GM21576 (cell line): ENCODE results near the gene SPANXB1.
"Not testable (repeated sequence)": the region's sequence is repeated elsewhere in the genome, so short reads cannot be mapped to it uniquely, and the experiment has no call there.

ENCODE experiments used
- ATAC-seq: cut with Tn5 transposase; IDR thresholded peaks from one replicate; pipeline ENCODE4 v1.9.1; 2021; ENCODE audit warnings: mild to moderate bottlenecking, moderate library complexity; ENCODE audit not compliant: unreplicated experiment

SPANXB1 gene, protein sequence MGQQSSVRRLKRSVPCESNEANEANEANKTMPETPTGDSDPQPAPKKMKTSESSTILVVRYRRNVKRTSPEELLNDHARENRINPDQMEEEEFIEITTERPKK

DNA sequence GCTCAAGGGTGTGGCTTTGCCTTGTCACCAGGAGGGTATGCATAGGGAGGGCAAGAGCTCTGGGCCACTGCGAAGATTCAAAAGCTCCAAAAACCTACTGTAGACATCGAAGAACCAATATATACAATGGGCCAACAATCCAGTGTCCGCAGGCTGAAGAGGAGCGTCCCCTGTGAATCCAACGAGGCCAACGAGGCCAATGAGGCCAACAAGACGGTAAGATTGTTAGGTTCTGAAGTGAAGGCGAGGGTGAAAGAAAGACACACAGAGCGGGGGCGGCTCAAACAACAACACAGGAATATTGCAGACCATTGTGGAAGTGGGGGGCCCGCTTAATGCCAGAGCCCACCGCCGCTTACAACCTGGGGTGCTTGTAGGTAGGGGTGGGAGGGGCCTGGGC, at the start of gene SPANXB1:
TSS of gene SPANXB1 (plus strand) at position 27 of the 400 bp plus-strand sequence. CDS start at position 127, 100 bp downstream.
- not testable (repeated sequence) for ATAC-seq

DNA sequence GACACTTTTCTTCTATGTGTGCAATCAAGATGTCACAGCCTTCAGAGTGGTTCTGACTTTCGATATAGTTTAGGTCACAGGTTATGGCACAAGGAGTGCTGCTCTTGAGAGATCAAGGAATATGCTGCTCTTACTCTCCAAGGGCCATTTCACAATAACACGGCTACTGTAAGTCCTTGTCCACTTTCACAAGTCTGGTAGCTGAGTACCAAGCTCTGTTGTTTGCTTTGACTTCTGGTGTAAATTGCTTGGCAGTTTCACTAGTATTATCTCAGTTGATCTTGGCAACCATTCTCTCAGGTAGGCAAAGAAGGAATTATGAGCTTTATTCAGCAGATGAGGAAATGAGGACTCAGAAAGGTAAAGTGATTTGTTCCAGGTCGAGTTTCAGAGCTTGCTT, 35.4 kb upstream of the SPANXB1 start:
- no peak for ATAC-seq

DNA sequence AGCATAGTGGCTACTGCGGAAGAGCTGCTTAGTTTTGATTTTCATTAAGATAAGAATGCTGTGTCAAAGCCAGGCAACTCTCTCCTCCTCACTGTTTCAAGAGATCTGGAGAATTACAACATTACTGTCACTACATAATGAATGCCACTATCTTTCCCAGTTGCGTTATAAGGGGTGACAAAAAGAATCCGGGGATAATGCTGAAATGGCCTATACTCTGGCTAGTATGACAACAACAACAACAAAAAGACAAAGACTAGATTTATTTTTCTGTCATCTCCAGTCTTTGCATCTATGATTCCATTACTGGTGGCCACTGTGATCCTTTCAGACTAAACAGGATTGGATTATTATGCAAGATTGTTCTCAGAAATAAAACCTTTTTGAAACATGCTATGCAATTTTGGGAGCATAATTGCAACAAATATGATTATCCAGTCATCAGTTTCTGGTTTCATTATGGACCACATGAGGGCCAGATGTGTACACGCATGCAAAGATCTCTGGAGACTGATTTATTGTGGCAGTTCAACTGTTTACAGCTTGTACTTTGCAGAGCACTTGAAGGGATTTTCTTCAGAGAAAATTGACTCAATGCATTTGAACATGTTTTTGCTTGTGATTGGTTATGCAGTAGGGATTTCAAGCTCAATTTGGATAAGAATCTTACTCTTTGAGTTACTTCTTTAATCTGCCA, 31.1 kb upstream of the SPANXB1 start:
- no peak for ATAC-seq

DNA sequence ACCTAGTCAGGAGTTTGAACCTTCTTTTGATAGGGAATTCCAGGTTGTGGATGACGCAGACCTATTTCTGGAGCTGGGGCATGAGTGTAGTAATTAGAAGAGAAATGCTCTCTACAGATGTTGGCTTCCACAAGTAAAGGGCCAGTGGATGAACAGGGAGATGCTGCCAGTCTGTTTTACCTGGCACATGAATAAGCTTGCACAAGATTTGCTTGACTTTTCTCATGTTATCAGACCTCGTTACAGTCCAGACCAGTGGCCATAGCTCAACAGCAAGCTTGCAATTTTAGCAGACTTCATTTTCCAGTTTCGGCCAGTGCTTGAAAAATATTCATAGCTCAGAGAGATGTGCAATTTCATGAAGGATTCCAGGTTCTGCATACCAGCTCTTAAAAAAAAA, 26.9 kb upstream of the SPANXB1 start:
- ATAC-seq: no peak

DNA sequence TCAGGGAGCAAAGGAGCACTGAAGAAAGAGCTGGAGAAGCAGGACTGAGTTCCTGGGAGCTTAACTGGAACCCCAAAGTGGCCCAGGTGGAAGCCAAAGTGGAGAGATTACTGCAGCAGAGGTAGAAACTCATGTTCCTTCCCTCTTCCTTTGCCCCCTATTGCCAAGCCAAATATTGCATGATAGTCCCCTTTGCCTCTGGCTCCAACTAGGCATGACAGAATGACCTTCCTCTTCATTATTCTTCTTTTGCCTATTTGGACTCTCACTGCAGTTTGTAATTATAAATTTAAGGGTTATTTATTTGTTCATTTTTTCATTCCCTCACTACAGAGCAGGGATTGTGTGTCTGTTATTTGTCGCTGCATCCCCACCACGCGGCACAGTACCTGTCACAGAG, 22.1 kb upstream of the SPANXB1 start:
- ATAC-seq: no peak

DNA sequence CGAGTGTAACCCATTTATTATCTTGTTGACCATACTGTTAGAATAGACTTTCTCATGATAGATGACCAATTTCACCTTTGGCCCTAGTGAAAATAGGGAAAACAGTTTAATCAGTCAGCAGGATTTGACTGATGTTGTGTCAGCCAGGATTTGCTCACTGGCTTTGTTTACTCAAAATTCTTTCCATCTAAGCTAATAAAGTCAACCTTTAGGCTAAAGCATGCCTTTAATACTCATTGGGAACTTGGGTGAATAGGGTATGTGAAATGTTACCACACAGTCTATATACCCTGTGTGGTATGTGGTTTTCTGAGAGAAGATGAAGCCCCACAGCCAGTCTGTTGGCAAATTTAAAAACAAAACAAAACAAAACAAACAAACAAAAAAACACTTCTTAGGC, 18.7 kb upstream of the SPANXB1 start:
- ATAC-seq: no peak

DNA sequence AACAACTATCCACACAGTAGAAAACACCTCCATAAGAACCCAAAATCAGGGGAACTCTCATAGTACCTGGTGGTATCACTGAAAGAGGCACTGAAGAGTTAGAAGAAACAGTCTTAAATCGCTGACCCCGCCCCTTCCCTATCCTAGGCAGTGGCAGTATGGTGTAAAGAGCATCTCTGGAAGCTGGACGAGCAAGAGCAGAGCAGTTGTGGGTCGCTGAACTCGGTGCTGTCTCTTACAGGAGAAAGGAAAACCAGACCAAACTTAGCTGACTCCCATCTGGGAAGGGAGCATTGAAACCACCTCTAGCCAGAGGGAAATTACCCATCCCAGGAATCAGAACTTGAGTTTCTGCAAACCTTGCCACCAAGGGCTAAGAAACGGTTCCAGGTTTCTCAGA, 2.8 kb downstream of the SPANXB1 start:
- not testable (repeated sequence) for ATAC-seq

DNA sequence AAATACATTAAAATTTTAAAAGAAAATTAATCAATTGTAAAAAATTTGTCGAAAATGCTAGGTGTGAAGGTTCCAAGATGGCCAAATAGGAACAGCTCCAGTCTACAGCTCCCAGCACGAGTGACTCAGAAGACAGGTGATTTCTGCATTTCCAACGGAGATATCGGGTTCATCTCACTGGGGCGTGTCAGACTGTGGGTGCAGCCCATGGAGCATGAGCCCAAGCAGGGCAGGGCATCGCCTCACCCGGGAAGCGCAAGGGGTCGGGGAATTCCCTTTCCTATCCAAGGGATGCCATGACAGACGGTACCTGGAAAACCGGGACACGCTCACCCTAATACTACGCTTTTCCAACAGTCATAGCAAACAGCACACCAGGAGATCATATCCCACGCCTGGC, 41.9 kb downstream of the SPANXB1 start:
- ATAC-seq: not testable (repeated sequence)

DNA sequence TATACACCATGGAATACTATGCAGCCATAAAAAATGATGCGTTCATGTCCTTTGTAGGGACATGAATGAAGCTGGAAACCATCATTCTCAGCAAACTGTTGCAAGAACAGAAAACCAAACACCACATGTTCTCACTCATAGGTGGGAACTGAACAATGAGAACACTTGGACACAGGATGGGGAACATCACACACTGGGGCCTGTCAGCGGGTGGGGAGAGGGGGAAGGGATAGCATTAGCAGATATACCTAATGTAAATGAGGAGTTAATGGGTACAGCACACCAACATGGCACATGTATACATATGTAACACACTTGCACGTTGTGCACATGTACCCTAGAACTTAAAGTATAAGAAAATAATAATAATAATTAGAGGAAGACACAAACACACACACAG, 47.5 kb downstream of the SPANXB1 start:
- ATAC-seq: not testable (repeated sequence)

DNA sequence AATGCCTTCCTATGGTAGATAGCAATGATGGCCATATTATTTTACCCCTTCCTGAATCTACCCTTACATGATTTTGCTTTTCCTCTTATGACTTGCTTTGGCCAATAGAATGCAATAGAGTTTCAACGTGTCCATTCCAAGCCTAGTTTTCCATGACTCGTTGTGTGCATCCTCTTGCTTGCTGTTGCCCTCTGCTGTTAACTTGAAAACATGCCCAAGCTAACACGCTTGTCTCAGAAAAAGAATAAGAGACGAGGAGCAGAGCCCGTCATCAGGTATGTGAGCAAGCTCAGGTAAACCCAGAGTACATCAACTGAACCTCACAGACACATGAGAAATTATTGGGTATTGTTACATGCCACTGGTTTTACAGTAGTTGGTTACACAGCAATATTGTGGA, 49.7 kb downstream of the SPANXB1 start:
- ATAC-seq: not testable (repeated sequence)
